Naive thymus-derived CD8-positive, alpha-beta T cell (primary cell): ENCODE results near the gene OR12D1. TPM values are rescaled to one million over a fixed set of nuclear protein-coding genes. Genes with fewer than 3 reads are reported as not detected.
"Not testable (repeated sequence)": the region's sequence is repeated elsewhere in the genome, so short reads cannot be mapped to it uniquely, and the experiment has no call there.

ENCODE experiments used
- ATAC-seq, 2 donors: fragments of 150-1000 bp; cut with Tn5 transposase in 1 of 2; sonication (Bioruptor Pico), chemical (Tn5 transposase) in 1 of 2; 1 replicate in 1 of 2; 2 replicates in 1 of 2; pipeline ENCODE4 v1.10.0; 2021; ENCODE audit warnings: mild to moderate bottlenecking in 2 of 2, moderate library complexity in 2 of 2
- POLR2A ChIA-PET: fragments of 350-600 bp; sonication (Branson Sonifier 250); formaldehyde crosslinking; loops from one replicate; lab custom pipeline; 2021; ENCODE audit warnings: antibody characterized with exemption; lab: Charles Lee
- DNase-seq, 10 donors: peaks; one replicate each; pipeline versions ENCODE4 v3.0.0 to v3.0.0-alpha.2; 2020 to 2022
- H3K27ac Mint-ChIP-seq, 10 donors: one replicate each; pipeline ENCODE4 v1.8.0; 2020 to 2022; ENCODE audit warnings: mild to moderate bottlenecking in 10 of 10, mixed read lengths in 10 of 10, moderate library complexity in 4 of 10, inconsistent platforms in 1 of 10
- H3K27me3 Mint-ChIP-seq, 5 donors: one replicate each; pipeline ENCODE4 v1.8.0; 2021 to 2022; ENCODE audit warnings: mixed read lengths in 5 of 5
- H3K36me3 Mint-ChIP-seq, 3 donors: one replicate each; pipeline ENCODE4 v1.8.0; 2020 to 2022; ENCODE audit warnings: mixed read lengths in 3 of 3, mild to moderate bottlenecking in 2 of 3, inconsistent platforms in 1 of 3
- H3K4me1 Mint-ChIP-seq, 4 donors: one replicate each; pipeline ENCODE4 v1.8.0; 2021 to 2022; ENCODE audit warnings: mixed read lengths in 4 of 4
- H3K4me3 Mint-ChIP-seq, 10 donors: one replicate each; pipeline ENCODE4 v1.8.0; 2020 to 2022; ENCODE audit warnings: mild to moderate bottlenecking in 10 of 10, mixed read lengths in 10 of 10, moderate library complexity in 6 of 10, inconsistent platforms in 1 of 10
- H3K9me3 Mint-ChIP-seq, 9 donors: one replicate each; pipeline ENCODE4 v1.8.0; 2020 to 2022; ENCODE audit warnings: mixed read lengths in 9 of 9, mild to moderate bottlenecking in 3 of 9, inconsistent platforms in 1 of 9, moderate library complexity in 1 of 9
- polyA plus RNA-seq, 3 donors: library from polyadenylated mRNA; unstranded; fragments of 300-500 nt; fragmentation: Illumina TruSeq; gene quantifications; one replicate each; pipeline ENCODE4 v1.2.3, GENCODE V29; 2021
- total RNA-seq, 8 experiments: library from RNA in 2 of 8; stranded (reverse) in 2 of 8; gene quantifications; one replicate each; pipeline ENCODE4 v1.2.3 and lab custom pipeline; 2021 to 2026

The OR12D1 gene
- total and polyA plus RNA-seq, 5 experiments from 2014 or later, result not detected

DNA sequence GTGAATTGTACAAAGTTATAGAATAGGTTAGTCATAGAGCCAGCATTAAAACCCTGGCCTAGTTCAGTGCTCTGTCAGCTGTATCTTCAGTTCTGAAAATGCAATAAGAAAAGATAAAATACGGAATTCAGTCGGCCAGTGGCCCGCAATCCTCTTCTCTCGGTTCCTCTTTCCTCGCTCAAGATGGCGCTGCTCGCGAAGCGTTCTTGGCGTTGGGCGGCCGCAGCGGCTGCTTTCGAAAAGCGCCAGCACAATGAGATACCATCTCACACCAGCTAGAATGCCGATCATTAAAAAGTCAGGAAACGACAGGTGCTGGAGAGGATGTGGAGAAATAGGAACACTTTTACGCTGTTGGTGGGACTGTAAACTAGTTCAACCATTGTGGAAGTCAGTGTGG lies 22.0 kb downstream of the OR12D1 start:
- ATAC-seq, DNase-seq, H3K36me3 Mint-ChIP-seq, H3K27ac Mint-ChIP-seq, H3K4me3 Mint-ChIP-seq, POLR2A ChIA-PET, H3K4me1 Mint-ChIP-seq: not testable (repeated sequence)
- Mint-ChIP-seq H3K9me3 (peaks cover 0 to 15% (median 0%) of the 10 kb centered on the region in 9 donors), H3K27me3 (peaks cover 34 to 70% (median 37%) of the 10 kb centered on the region in 5 donors)

DNA sequence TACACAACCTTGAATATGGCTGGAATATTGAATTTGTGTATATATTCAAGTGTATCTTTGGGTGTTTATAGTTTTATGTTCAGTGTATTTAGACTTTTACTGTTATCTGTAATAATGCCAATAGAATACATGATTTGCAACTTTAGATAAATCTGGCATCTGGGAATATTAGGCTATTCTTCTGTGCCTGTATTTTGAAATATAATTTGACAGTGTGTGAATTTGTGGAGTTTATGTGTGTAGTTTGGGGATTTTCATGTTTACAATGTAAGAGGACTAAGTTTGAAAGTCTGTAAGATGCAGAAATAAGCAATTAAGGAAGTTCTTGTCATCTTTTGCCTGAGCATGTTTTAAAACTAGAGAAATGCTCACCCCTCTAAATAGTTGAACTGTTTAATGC lies 24.3 kb downstream of the OR12D1 start, which contains the start of gene OR10C1:
Gene OR10C1 (plus strand): TSS at position 301 of the 400 bp plus-strand sequence. CDS start 710 bp downstream, outside the sequence.
- H3K27me3 Mint-ChIP-seq, result peaks cover 30 to 54% (median 41%) of the 10 kb centered on the region in 5 donors
- POLR2A ChIA-PET, result no interaction called here
- H3K4me1 Mint-ChIP-seq, result no peaks in the 10 kb centered on the region
- H3K4me3 Mint-ChIP-seq, result no peak within 1 kb of the TSS
- ATAC-seq (no peak), DNase-seq (no peak)
- peaks cover 0 to 1% (median 0%) of the 10 kb centered on the region in 3 donors for H3K36me3 Mint-ChIP-seq
- H3K9me3 Mint-ChIP-seq, result peaks cover 0 to 16% (median 3%) of the 10 kb centered on the region in 9 donors
- H3K27ac Mint-ChIP-seq, result no peak within 1 kb of the TSS

DNA sequence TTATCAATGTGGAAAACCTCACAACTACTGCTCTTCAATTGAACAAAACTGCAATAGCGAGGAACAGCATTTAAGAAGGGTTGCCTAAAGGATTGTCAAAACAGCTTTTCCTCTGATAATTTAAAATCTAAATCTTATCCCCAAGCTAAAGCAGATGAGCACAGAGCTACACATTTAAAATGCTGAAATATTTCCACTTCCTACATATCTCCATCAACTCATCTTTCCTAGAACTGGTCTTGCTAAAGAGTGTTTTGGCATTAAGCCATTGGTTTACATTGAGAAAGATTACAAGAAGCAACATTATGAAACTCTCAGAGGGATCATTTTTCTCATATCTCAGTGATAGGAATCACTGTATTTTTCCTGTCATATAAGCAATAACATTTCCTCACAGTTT lies 28.0 kb downstream of the OR12D1 start:
- Mint-ChIP-seq H3K27me3 (peaks cover 41 to 64% (median 62%) of the 10 kb centered on the region in 5 donors), H3K9me3 (peaks cover 0 to 15% (median 7%) of the 10 kb centered on the region in 9 donors), H3K36me3 (peaks cover 0 to 14% (median 0%) of the 10 kb centered on the region in 3 donors), H3K4me1 (no peaks in the 10 kb centered on the region), H3K27ac (no peak overlapping the region), H3K4me3 (no peak overlapping the region)
- DNase-seq (no peak), ATAC-seq (no peak)
- POLR2A ChIA-PET, result no interaction called here

DNA sequence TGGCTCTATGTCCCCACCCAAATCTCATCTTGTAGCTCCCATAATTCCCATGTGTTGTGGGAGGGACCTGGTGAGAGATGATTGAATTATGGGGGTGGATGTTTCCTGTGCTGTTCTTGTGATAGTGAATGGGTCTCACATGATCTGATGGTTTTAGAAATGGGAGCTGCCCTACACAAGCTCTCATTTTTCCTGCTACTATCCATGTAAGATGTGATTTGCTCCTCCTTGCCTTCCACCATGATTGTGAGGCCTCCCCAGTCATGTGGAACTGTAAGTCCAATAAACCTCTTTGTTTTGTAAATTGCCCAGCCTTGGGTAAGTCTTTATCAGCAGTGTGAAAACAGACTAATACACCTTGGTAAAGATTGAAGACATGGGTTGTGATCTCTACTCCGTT lies 29.3 kb downstream of the OR12D1 start:
- DNase-seq, H3K4me3 Mint-ChIP-seq, H3K27ac Mint-ChIP-seq, ATAC-seq, POLR2A ChIA-PET, H3K4me1 Mint-ChIP-seq: not testable (repeated sequence)
- Mint-ChIP-seq H3K36me3 (peaks cover 0 to 22% (median 0%) of the 10 kb centered on the region in 3 donors), H3K9me3 (peaks cover 0 to 15% (median 8%) of the 10 kb centered on the region in 9 donors), H3K27me3 (peaks cover 48 to 72% (median 69%) of the 10 kb centered on the region in 5 donors)

DNA sequence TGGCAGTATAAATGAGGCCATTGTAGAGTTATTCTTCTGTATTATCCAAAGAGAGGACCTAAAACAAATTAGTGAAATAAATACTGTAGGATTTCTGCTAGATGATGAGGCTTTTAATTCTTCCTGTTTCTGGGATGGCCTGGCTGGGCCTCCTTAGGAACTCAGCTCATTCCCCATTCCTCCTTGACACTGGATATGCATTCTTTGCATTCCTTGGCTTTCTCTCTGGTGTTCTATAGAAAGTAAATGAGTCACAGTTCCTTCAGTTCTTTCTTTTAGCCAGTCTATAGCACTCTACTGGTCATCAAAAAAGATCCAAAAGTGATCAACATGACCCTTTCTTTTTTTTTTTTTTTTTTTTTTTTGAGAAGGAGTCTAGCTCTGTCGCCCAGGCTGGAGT lies 32.9 kb downstream of the OR12D1 start:
- peaks cover 42 to 82% (median 72%) of the 10 kb centered on the region in 5 donors for H3K27me3 Mint-ChIP-seq
- no peak for ATAC-seq

DNA sequence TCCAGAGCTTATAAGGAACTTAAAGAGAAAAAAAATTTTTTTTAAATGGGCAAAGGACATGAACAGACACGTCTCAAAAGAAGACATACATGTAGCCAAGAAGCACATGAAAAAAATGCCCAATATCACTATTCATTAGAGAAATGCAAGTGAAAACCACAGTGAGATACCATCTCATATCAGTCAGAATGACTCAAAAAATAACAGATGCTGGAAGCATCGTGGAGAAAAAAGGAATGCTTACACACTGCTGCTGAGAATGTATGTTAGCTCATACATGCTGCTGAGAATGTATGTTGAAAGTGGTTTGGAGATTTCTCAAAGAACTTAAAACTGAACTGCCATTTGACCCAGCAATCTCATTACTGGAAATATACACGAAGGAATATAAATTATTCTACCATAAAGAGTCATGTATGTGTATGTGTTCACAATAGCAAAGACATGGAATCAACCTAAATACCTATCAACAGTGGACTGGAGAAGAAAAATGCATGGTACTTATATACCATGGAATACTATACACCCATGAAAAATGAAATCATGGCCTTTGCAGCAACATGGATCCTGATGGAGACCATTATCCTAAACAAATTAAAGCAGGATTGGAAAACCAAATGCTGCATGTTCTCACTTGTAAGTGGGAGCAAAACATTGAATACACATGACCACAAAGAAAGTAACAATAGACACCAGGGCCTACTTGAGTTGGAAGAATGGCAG lies 36.9 kb downstream of the OR12D1 start:
- POLR2A ChIA-PET, result no interaction called here
- DNase-seq, result no peak
- no peaks in the 10 kb centered on the region for H3K4me1 Mint-ChIP-seq
- peaks cover 0 to 13% (median 0%) of the 10 kb centered on the region in 3 donors for H3K36me3 Mint-ChIP-seq
- H3K4me3 Mint-ChIP-seq, result no peak overlapping the region
- peaks cover 26 to 52% (median 43%) of the 10 kb centered on the region in 5 donors for H3K27me3 Mint-ChIP-seq
- no peak for ATAC-seq
- peaks cover 0 to 12% (median 4%) of the 10 kb centered on the region in 9 donors for H3K9me3 Mint-ChIP-seq
- no peak overlapping the region for H3K27ac Mint-ChIP-seq

More for the DNA sequence above, 32.9 kb downstream of the OR12D1 start:
- no peak overlapping the region for H3K27ac Mint-ChIP-seq
- DNase-seq, result no peak
- no peak overlapping the region for H3K4me3 Mint-ChIP-seq
- H3K9me3 Mint-ChIP-seq, result peaks cover 0 to 22% (median 9%) of the 10 kb centered on the region in 9 donors
- POLR2A ChIA-PET, result interaction anchor here (0.7 kb wide), 1 partner anchor 768 kb away, joined by 4 read pairs; no protein-coding TSS in a partner anchor
- no peaks in the 10 kb centered on the region for H3K4me1 Mint-ChIP-seq
- H3K36me3 Mint-ChIP-seq, result peaks cover 0 to 27% (median 0%) of the 10 kb centered on the region in 3 donors

- Mint-ChIP-seq H3K4me3 (no peak within 1 kb of the TSS), H3K27me3 (peaks cover 12 to 21% (median 16%) of the 10 kb centered on the region in 5 donors), H3K27ac (no peak within 1 kb of the TSS), H3K4me1 (no peaks in the 10 kb centered on the region), H3K36me3 (no peaks in the 10 kb centered on the region), H3K9me3 (no peaks in the 10 kb centered on the region)
- ATAC-seq, result no peak
- POLR2A ChIA-PET, result no interaction called here
- no peak for DNase-seq
Measured at GRCh38 chr6:29456971-29457370, 42.2 kb downstream of the OR12D1 start, which contains the start of the genes OR11A1 and OR2H1. OR11A1 (minus strand) TSS chr6:29457071; CDS start chr6:29427641, 29,430 bp downstream. OR2H1 (plus strand) TSS chr6:29457155; CDS start chr6:29461770, 4,615 bp downstream.

DNA sequence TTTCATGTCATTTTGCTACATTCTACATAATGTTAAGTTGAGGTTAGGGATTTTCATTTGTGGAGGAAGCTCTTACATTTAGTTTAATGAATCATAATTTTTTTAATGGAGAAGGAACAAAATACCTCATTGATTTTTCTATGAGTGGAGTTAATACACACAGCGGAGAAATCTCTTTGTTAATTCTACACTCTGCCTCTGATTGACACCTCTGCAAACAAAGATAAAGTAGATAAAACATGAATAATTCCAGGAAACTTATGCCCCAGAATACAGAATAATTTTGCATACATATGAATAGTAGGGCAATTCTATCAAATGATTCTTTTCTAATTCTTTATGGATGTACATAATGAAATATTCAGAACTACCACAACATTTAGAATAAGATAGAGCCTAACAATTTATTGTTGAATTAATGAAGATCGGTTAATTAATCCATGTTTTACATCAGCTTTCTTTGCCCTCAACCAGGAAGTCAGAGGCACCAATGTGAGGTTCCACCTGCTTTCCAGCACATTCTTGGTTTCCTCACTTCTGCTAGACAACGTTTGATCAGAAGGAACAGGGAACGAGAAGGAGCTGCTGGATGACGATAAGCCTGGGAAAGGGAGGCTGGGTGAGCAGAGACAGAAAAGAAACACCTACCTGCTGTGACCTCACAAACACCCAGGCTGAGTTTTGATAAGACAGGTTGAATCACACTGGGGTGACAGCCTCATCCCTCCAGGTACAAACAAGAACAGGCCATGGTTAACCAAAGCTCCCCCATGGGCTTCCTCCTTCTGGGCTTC lies 46.5 kb downstream of the OR12D1 start:
- no peak for DNase-seq
- H3K4me1 Mint-ChIP-seq, result peaks cover 0 to 2% (median 0%) of the 10 kb centered on the region in 4 donors
- H3K9me3 Mint-ChIP-seq, result no peaks in the 10 kb centered on the region
- POLR2A ChIA-PET, result no interaction called here
- no peak for ATAC-seq
- H3K27ac Mint-ChIP-seq, result no peak overlapping the region
- H3K27me3 Mint-ChIP-seq, result peaks cover 12 to 46% (median 28%) of the 10 kb centered on the region in 5 donors
- H3K36me3 Mint-ChIP-seq, result no peaks in the 10 kb centered on the region
- H3K4me3 Mint-ChIP-seq, result no peak overlapping the region

DNA sequence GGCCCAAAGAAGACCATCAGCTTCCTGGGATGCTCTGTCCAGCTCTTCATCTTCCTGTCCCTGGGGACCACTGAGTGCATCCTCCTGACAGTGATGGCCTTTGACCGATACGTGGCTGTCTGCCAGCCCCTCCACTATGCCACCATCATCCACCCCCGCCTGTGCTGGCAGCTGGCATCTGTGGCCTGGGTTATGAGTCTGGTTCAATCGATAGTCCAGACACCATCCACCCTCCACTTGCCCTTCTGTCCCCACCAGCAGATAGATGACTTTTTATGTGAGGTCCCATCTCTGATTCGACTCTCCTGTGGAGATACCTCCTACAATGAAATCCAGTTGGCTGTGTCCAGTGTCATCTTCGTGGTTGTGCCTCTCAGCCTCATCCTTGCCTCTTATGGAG lies 47.3 kb downstream of the OR12D1 start:
- Mint-ChIP-seq H3K4me3 (no peak overlapping the region), H3K27ac (peak overlapping the region in 1 of 10 donors; percentile 24), H3K27me3 (peaks cover 12 to 46% (median 28%) of the 10 kb centered on the region in 5 donors), H3K36me3 (no peaks in the 10 kb centered on the region), H3K9me3 (no peaks in the 10 kb centered on the region), H3K4me1 (peaks cover 0 to 4% (median 0%) of the 10 kb centered on the region in 4 donors)
- DNase-seq, result no peak
- ATAC-seq, result no peak
- POLR2A ChIA-PET, result no interaction called here

GRCh38 chr6:29465279-29465678 lies 50.6 kb downstream of the OR12D1 start:
- peaks cover 0 to 4% (median 0%) of the 10 kb centered on the region in 4 donors for H3K4me1 Mint-ChIP-seq
- DNase-seq, result no peak
- no peak for ATAC-seq
- no peak overlapping the region for H3K27ac Mint-ChIP-seq
- peaks cover 10 to 36% (median 24%) of the 10 kb centered on the region in 5 donors for H3K27me3 Mint-ChIP-seq
- no peak overlapping the region for H3K4me3 Mint-ChIP-seq
- H3K9me3 Mint-ChIP-seq, result no peaks in the 10 kb centered on the region
- POLR2A ChIA-PET, result no interaction called here
- no peaks in the 10 kb centered on the region for H3K36me3 Mint-ChIP-seq

GRCh38 chr6:29465801-29466200 lies 51.1 kb downstream of the OR12D1 start:
- H3K4me1 Mint-ChIP-seq, result peaks cover 0 to 4% (median 0%) of the 10 kb centered on the region in 4 donors

GRCh38 chr6:29466241-29466640 lies 51.5 kb downstream of the OR12D1 start:
- DNase-seq, result no peak
- H3K4me3 Mint-ChIP-seq, result no peak overlapping the region
- ATAC-seq, result no peak
- peaks cover 10 to 39% (median 24%) of the 10 kb centered on the region in 5 donors for H3K27me3 Mint-ChIP-seq
- no peaks in the 10 kb centered on the region for H3K9me3 Mint-ChIP-seq
- H3K27ac Mint-ChIP-seq, result no peak overlapping the region
- POLR2A ChIA-PET, result no interaction called here
- no peaks in the 10 kb centered on the region for H3K36me3 Mint-ChIP-seq
- H3K4me1 Mint-ChIP-seq, result peaks cover 0 to 4% (median 0%) of the 10 kb centered on the region in 4 donors

More at GRCh38 chr6:29465801-29466200, 51.1 kb downstream of the OR12D1 start:
- Mint-ChIP-seq H3K9me3 (no peaks in the 10 kb centered on the region), H3K4me3 (no peak overlapping the region), H3K27me3 (peaks cover 10 to 36% (median 24%) of the 10 kb centered on the region in 5 donors), H3K36me3 (no peaks in the 10 kb centered on the region), H3K27ac (no peak overlapping the region)
- DNase-seq (no peak), ATAC-seq (no peak)
- POLR2A ChIA-PET, result no interaction called here
